Astrocyte (in vitro differentiated cells and primary cell): ENCODE data around the gene DLX2. TPM values are rescaled to one million over a fixed set of nuclear protein-coding genes. Genes with fewer than 3 reads are reported as not detected.

ENCODE experiments used
- DNase-seq: peaks from one replicate; pipeline ENCODE4 v3.0.0-alpha.2; 2010; ENCODE audit warnings: low read depth
- FAIRE-seq: peaks from 2 replicates; lab custom pipeline; 2011; peaks lifted over from hg19 to GRCh38; lab: Jason Lieb, UNC
- H2AFZ ChIP-seq: 2 replicates; pipeline ENCODE4 v1.6.0; 2012; ENCODE audit warnings: low read depth, low read length, inconsistent platforms
- H3K27ac ChIP-seq: 2 replicates; pipeline ENCODE4 v1.5.1; 2011; ENCODE audit warnings: low read depth, low read length, inconsistent platforms
- H3K27me3 ChIP-seq: 2 replicates; pipeline ENCODE4 v1.6.0; 2011; ENCODE audit warnings: low read length, inconsistent platforms; ENCODE audit not compliant: insufficient read depth
- H3K36me3 ChIP-seq: 2 replicates; pipeline ENCODE4 v1.5.1; 2011; ENCODE audit warnings: low read length, inconsistent platforms; ENCODE audit not compliant: insufficient read depth
- H3K4me1 ChIP-seq: 2 replicates; pipeline ENCODE4 v1.5.1; 2011; ENCODE audit warnings: low read length, inconsistent platforms; ENCODE audit not compliant: insufficient read depth
- H3K4me2 ChIP-seq: 2 replicates; pipeline ENCODE4 v1.6.0; 2012; ENCODE audit warnings: low read length, inconsistent platforms
- H3K4me3 ChIP-seq: 2 replicates; pipeline ENCODE4 v1.5.1; 2011; ENCODE audit warnings: low read depth, mild to moderate bottlenecking, low read length, inconsistent platforms; ENCODE audit not compliant: insufficient read depth
- H3K79me2 ChIP-seq: 2 replicates; pipeline ENCODE4 v1.6.0; 2012; ENCODE audit warnings: mild to moderate bottlenecking, low read length, inconsistent platforms; ENCODE audit not compliant: insufficient read depth
- H3K9ac ChIP-seq: 2 replicates; pipeline ENCODE4 v1.6.0; 2012; ENCODE audit warnings: mild to moderate bottlenecking, low read length, inconsistent platforms
- H3K9me3 ChIP-seq: 2 replicates; pipeline ENCODE4 v1.5.1; 2012; ENCODE audit warnings: low read depth, mild to moderate bottlenecking, low read length, inconsistent platforms; ENCODE audit not compliant: insufficient read depth
- H4K20me1 ChIP-seq: 2 replicates; pipeline ENCODE4 v1.6.0; 2012; ENCODE audit warnings: low read length, inconsistent platforms; ENCODE audit not compliant: insufficient read depth
- H3K27ac Mint-ChIP-seq: one replicate; pipeline ENCODE4 v1.8.0; 2021; ENCODE audit warnings: mild to moderate bottlenecking, mixed read lengths; ENCODE audit not compliant: unreplicated experiment
- H3K27me3 Mint-ChIP-seq: one replicate; pipeline ENCODE4 v1.8.0; 2021; ENCODE audit warnings: low read depth, mixed read lengths; ENCODE audit not compliant: unreplicated experiment
- H3K36me3 Mint-ChIP-seq: one replicate; pipeline ENCODE4 v1.8.0; 2021; ENCODE audit warnings: low read depth, mixed read lengths; ENCODE audit not compliant: unreplicated experiment
- H3K4me1 Mint-ChIP-seq: one replicate; pipeline ENCODE4 v1.8.0; 2021; ENCODE audit warnings: low read depth, mixed read lengths; ENCODE audit not compliant: unreplicated experiment
- H3K4me3 Mint-ChIP-seq: one replicate; pipeline ENCODE4 v1.8.0; 2021; ENCODE audit warnings: mild to moderate bottlenecking, moderate library complexity, mixed read lengths; ENCODE audit not compliant: unreplicated experiment
- H3K9me3 Mint-ChIP-seq: one replicate; pipeline ENCODE4 v1.8.0; 2021; ENCODE audit warnings: mild to moderate bottlenecking, mixed read lengths; ENCODE audit not compliant: unreplicated experiment
- EZH2 ChIP-seq: IDR thresholded peaks from 2 replicates; pipeline ENCODE4 v1.6.1; 2012; ENCODE audit warnings: mild to moderate bottlenecking, low read length, inconsistent platforms; ENCODE audit not compliant: insufficient read depth
- total RNA-seq: library from RNA; stranded (reverse); gene quantifications from 2 replicates; pipeline ENCODE4 v1.2.1, GENCODE V29; 2021
- TF ChIP-seq, protein P1 (sequence below): IDR thresholded peaks from 2 replicates; pipeline ENCODE4 v1.5.1; 2011; ENCODE audit warnings: low read depth, mild to moderate bottlenecking, inconsistent platforms, low read length, moderate library complexity; ENCODE audit not compliant: insufficient read depth

The DLX2 gene
- total RNA-seq, 1 donor from 2014 or later = 2.2 TPM

DNA sequence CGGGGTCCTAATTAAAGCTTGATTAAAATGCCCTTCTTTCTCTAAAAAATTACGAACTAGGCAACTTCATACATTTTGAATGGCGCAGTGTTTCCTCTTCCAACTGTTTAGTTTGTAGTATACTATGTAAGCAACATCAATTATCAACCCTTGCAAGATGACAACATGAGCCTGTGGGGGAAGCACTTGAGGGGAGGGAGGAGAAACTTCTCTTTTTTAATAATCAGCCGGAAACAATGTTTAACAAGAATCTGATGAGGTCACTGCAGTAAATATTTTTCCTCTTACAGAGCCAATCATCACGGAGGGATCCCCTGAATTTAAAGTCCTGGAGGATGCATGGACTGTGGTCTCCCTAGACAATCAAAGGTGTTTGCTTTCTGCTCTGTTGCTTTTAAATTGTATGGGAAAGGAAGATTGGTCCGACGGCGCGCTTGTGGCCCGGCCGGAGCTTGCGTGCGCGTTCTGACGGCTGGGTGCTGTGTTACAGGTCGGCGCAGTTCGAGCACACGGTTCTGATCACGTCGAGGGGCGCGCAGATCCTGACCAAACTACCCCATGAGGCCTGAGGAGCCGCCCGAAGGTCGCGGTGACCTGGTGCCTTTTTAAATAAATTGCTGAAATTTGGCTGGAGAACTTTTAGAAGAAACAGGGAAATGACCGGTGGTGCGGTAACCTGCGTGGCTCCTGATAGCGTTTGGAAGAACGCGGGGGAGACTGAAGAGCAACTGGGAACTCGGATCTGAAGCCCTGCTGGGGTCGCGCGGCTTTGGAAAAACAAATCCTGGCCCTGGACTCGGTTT lies 22.7 kb downstream of the DLX2 start:
- no peaks in the 10 kb centered on the region for H3K79me2 ChIP-seq
- H3K4me2 ChIP-seq = no peak overlapping the region
- H3K27me3 Mint-ChIP-seq = peaks cover 79% of the 10 kb centered on the region
- H3K9me3 ChIP-seq = no peaks in the 10 kb centered on the region
- peaks cover 6% of the 10 kb centered on the region for H3K4me1 ChIP-seq
- FAIRE-seq = no peak
- TF ChIP-seq, protein P1, sequence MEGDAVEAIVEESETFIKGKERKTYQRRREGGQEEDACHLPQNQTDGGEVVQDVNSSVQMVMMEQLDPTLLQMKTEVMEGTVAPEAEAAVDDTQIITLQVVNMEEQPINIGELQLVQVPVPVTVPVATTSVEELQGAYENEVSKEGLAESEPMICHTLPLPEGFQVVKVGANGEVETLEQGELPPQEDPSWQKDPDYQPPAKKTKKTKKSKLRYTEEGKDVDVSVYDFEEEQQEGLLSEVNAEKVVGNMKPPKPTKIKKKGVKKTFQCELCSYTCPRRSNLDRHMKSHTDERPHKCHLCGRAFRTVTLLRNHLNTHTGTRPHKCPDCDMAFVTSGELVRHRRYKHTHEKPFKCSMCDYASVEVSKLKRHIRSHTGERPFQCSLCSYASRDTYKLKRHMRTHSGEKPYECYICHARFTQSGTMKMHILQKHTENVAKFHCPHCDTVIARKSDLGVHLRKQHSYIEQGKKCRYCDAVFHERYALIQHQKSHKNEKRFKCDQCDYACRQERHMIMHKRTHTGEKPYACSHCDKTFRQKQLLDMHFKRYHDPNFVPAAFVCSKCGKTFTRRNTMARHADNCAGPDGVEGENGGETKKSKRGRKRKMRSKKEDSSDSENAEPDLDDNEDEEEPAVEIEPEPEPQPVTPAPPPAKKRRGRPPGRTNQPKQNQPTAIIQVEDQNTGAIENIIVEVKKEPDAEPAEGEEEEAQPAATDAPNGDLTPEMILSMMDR = no peak
- TF ChIP-seq EZH2 = peak; percentile 29
- H3K9ac ChIP-seq = no peak overlapping the region
- no peak overlapping the region for H3K27ac ChIP-seq
- H4K20me1 ChIP-seq = peaks cover 30% of the 10 kb centered on the region
- peak overlapping the region; percentile 12 for H3K4me3 Mint-ChIP-seq
- H3K36me3 Mint-ChIP-seq = peaks cover 10% of the 10 kb centered on the region
- no peak overlapping the region for H2AFZ ChIP-seq
- no peak for DNase-seq
- no peaks in the 10 kb centered on the region for H3K4me1 Mint-ChIP-seq
- no peak overlapping the region for H3K4me3 ChIP-seq
- peaks cover 27% of the 10 kb centered on the region for H3K9me3 Mint-ChIP-seq
- peak overlapping the region; percentile 66 for H3K27ac Mint-ChIP-seq
- no peaks in the 10 kb centered on the region for H3K36me3 ChIP-seq
- H3K27me3 ChIP-seq = peaks cover 54% of the 10 kb centered on the region

DNA sequence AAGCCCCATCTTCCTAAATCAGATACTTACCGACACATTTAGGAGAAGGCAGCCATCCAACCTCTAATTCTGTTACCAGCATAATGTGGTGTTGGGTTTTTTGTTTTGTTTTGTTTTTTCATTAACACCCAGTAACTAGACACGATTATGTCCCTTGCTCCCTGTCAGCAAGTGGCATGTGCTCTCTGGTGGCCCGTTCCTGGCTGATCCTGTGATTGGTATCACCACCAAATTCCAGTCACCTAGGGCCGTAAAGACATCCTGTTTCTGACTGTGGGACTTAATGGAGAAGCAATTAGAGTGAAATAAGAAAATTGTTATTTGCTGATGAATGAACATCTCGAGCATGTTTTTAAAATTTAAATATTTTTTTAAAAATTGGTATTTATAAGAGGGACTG lies 23.3 kb downstream of the DLX2 start:
- TF ChIP-seq EZH2 = no peak
- TF ChIP-seq, protein P1 = no peak
- H3K4me1 ChIP-seq = peaks cover 1% of the 10 kb centered on the region
- no peak overlapping the region for H3K4me2 ChIP-seq
- no peak overlapping the region for H3K9ac ChIP-seq
- H3K36me3 ChIP-seq = no peaks in the 10 kb centered on the region
- DNase-seq = no peak
- no peak overlapping the region for H3K27ac ChIP-seq
- FAIRE-seq = no peak
- Mint-ChIP-seq H3K36me3 (peaks cover 10% of the 10 kb centered on the region), H3K9me3 (peaks cover 27% of the 10 kb centered on the region), H3K27ac (no peak overlapping the region), H3K27me3 (peaks cover 79% of the 10 kb centered on the region), H3K4me1 (no peaks in the 10 kb centered on the region), H3K4me3 (no peak overlapping the region)
- no peak overlapping the region for H2AFZ ChIP-seq
- no peaks in the 10 kb centered on the region for H3K79me2 ChIP-seq
- H3K4me3 ChIP-seq = no peak overlapping the region
- peaks cover 51% of the 10 kb centered on the region for H3K27me3 ChIP-seq
- peaks cover 28% of the 10 kb centered on the region for H4K20me1 ChIP-seq
- H3K9me3 ChIP-seq = no peaks in the 10 kb centered on the region

DNA sequence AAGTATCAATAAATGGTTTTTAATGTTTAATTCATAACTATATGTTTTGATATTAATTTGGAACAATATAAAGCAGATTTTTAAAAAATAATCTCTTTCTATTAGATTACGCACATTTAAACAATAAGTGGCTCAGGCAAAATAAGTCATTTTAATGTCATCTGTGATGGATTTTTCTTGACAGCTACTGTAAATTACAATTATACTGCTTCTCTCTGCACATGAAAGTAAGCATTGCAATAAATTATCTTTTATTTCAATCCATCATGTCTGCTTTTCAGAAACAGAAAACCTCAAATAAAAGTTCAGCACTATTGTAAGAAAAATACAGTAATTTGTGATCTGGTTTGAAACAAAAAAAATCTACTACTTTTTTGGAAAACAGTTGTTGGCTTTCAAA lies 28.4 kb downstream of the DLX2 start:
- Mint-ChIP-seq H3K4me3 (no peak overlapping the region), H3K27ac (no peak overlapping the region), H3K4me1 (no peaks in the 10 kb centered on the region), H3K27me3 (peaks cover 34% of the 10 kb centered on the region), H3K36me3 (no peaks in the 10 kb centered on the region), H3K9me3 (peaks cover 2% of the 10 kb centered on the region)
- H3K4me1 ChIP-seq = no peaks in the 10 kb centered on the region
- TF ChIP-seq, protein P1 = no peak
- no peak for TF ChIP-seq EZH2
- no peaks in the 10 kb centered on the region for H4K20me1 ChIP-seq
- FAIRE-seq = no peak
- H3K4me3 ChIP-seq = no peak overlapping the region
- no peak overlapping the region for H2AFZ ChIP-seq
- no peak for DNase-seq
- H3K27me3 ChIP-seq = peaks cover under 1% of the 10 kb centered on the region
- no peak overlapping the region for H3K27ac ChIP-seq
- H3K9ac ChIP-seq = no peak overlapping the region
- no peaks in the 10 kb centered on the region for H3K36me3 ChIP-seq
- no peak overlapping the region for H3K4me2 ChIP-seq
- no peaks in the 10 kb centered on the region for H3K9me3 ChIP-seq
- no peaks in the 10 kb centered on the region for H3K79me2 ChIP-seq
